ENCODE measurements around the gene REV1.
"Not testable (repeated sequence)": the region's sequence is repeated elsewhere in the genome, so short reads cannot be mapped to it uniquely, and the experiment has no call there.

REV1 gene

GRCh38 chr2:99401841-99402240 is 88.0 kb downstream of the REV1 start:
- no peak for DNase-seq

- no peak for DNase-seq
Measured at GRCh38 chr2:99399795-99400194, 90.0 kb downstream of the REV1 start.

- no peak for DNase-seq
Measured at GRCh38 chr2:99399063-99399462, 90.8 kb downstream of the REV1 start.

- DNase-seq, result no peak
Measured at GRCh38 chr2:99398303-99398702, 91.5 kb downstream of the REV1 start.

GRCh38 chr2:99397266-99397920 is 92.4 kb downstream of the REV1 start:
- DNase-seq, result no peak

- DNase-seq, result no peak
Measured at GRCh38 chr2:99395589-99396130, 94.2 kb downstream of the REV1 start.

GRCh38 chr2:99389946-99390345 is 99.9 kb downstream of the REV1 start:
- DNase-seq, result no peak

GRCh38 chr2:99389371-99389770 is 100.4 kb downstream of the REV1 start:
- DNase-seq, result no peak

- no peak for DNase-seq
Measured at GRCh38 chr2:99388892-99389291, 100.9 kb downstream of the REV1 start.

- DNase-seq, result no peak
Measured at GRCh38 chr2:99386011-99386410, 103.8 kb downstream of the REV1 start.

GRCh38 chr2:99382143-99382542 is 107.7 kb downstream of the REV1 start:
- DNase-seq, result no peak

GRCh38 chr2:99380376-99381010 is 109.3 kb downstream of the REV1 start:
- no peak for DNase-seq

- DNase-seq, result no peak
Measured at GRCh38 chr2:99377879-99378278, 111.9 kb downstream of the REV1 start.

- DNase-seq, result no peak
Measured at GRCh38 chr2:99376254-99376864, 113.5 kb downstream of the REV1 start.

- DNase-seq, result no peak
Measured at GRCh38 chr2:99374747-99375146, 115.1 kb downstream of the REV1 start.

- DNase-seq, result no peak
Measured at GRCh38 chr2:99373144-99373543, 116.7 kb downstream of the REV1 start.

GRCh38 chr2:99368854-99369253 is 121.0 kb downstream of the REV1 start:
- not testable (repeated sequence) for DNase-seq

GRCh38 chr2:99365661-99366060 is 124.2 kb downstream of the REV1 start:
- no peak for DNase-seq

- no peak for DNase-seq
Measured at GRCh38 chr2:99356853-99357252, 133.0 kb downstream of the REV1 start.

- not testable (repeated sequence) for DNase-seq
Measured at GRCh38 chr2:99354825-99355224, 135.0 kb downstream of the REV1 start.

- no peak for DNase-seq
Measured at GRCh38 chr2:99354070-99354469, 135.7 kb downstream of the REV1 start.
